HG03108 (cell line): ENCODE measurements around the gene COL6A1.

ENCODE experiments used
- ATAC-seq: cut with Tn5 transposase; IDR thresholded peaks from one replicate; pipeline ENCODE4 v1.9.1; 2021; ENCODE audit warnings: moderate library complexity; ENCODE audit not compliant: unreplicated experiment

The COL6A1 gene

DNA sequence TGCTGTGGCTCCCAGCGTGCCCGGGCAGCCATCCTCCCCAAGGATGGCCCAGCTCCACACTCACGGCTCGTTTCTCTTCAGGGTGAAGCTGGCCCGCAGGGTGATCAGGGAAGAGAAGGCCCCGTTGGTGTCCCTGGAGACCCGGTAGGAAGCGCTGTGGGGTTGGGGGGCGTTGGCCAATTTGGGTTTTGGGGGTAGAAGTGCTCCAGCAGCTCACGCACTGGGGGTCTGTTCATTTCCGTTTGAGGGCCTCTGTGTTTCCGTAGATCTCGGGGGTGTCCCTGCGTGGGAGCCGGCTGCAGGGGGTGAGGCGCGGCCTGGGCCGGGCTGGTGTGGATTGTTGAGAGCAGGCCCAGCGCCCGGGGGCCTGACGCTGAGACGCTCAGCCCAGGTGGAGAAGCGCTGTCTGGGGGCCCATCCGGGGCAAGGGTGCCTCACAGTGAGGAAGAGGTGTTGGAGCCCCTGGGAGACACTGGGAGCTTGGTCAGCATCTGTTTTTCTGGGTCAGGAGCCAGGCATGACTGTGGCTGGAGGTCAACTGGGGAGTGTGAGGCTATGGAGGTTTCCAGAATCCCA lies 12.6 kb downstream of the COL6A1 start:
- no peak for ATAC-seq

DNA sequence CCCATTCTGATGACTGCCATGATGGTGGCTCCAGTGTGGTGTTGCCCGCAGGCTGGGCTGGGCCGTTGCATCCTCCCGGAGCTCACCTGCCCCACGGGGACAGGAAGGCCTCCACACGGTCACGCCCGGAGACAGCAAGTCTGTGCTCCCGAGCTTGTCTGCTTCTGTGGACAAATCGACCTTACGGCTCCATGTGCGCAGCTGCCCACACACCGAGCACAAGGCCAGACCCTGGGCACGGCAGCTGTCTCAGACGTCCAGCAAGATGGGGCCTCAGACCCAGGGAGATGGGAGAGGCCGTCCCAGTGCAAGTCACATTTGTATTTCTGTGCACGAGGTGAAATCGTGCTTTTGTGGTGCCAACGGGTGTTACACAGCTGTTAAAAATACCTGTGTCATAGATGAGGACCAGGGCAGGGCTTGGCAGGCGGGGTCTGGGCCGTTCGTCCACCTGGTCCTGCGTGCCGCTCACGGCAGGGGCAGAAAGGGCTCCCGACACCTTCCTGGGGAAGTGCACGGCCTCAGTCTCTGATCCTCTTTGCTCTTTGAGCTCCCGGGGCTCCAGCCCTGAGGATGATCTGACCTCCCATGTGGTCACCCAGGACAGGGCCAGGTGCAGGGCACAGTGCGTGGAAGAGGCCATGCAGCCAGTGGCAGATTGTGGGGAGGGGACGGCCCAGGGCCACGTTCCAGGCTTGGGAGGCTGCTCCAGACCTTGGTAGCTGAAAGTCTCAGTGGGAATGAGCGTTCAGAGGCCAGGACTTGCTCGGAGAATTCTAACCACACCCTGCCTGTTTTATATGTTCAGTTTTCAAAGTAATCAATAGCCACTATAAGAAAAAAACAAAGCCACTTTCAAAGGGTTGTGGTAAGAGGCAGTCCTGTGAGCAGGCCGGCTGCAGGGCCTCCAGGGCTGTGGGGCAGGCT lies 13.5 kb downstream of the COL6A1 start:
- no peak for ATAC-seq

DNA sequence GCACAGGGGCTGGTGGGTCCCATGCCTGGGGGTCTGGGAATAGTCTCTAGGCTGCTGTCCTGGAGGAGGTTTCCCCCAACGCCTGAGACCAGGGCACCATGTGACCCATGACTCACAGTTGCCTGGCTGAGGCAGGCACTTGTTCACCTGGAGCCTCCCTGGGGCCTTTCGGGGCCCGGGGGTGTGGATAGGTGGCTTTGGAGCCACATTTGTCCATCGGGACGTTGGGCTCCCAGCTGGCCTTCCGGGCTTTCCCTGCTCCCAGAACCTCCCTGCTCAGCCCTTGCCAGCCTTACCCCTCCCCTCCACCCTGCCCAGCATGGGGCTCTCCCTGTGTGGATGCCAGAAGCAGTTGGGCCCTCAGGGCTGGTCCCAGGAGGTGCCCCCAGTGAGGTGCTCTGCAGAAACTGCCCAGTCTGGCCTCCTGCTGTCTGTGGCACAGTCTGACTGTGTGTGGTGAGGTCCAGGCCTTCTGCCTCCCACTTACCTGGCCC lies 14.2 kb downstream of the COL6A1 start:
- ATAC-seq: no peak

DNA sequence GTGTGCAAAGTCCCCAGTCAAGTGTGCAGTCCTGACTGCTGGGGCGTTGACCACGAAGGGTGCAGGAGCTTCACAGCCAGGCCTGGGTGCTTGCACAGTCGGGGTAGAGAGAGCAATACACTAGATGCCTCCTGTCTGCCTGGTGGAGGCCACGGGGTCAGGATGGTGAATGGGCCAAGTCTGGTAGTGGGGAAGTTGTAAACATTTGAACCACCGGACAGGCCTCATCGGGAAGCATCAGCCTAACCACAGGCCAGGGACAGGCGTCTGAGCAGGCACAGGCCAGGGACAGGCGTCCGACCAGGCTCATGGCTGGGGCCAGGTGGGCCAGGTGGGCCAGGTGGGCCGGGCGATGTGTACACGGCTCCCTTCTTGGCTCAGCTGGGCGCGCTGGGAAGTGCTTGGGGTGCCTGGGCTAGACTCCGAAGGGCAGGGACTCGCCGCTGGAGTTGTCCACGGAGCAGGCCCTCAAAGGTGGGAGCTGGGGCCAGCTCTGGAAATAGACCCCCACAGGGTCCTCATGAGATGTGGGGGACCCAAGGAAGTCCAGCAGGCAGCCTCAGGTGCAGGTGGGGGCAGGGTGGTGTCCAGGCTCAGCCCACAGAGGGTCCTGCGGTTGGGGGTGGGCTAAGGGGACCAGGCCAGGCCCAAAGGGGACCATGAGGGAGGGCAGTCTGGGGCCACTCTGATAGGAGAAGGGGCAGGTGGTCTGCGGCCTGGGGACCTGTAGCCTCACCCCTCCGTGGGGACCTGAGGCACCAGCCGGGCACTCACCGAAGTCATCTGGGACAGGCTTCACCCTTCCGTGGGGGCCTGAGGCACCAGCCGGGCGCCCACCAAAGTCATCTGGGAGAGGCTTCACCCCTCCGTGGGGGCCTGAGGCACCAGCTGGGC lies 15.0 kb downstream of the COL6A1 start:
- no peak for ATAC-seq

DNA sequence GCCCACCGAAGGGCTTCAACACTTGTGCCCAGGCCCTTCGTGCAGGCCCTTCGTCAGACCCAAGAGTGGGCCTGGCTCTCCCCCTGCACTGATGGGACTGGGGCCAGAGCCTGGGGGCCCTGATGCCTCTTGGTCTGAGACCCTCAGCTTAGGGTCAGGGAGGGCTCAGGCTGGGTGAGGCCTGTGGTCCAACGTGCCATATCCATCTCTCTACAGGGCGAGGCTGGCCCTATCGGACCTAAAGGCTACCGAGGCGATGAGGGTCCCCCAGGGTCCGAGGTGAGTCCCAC lies 15.6 kb downstream of the COL6A1 start:
- ATAC-seq: no peak

DNA sequence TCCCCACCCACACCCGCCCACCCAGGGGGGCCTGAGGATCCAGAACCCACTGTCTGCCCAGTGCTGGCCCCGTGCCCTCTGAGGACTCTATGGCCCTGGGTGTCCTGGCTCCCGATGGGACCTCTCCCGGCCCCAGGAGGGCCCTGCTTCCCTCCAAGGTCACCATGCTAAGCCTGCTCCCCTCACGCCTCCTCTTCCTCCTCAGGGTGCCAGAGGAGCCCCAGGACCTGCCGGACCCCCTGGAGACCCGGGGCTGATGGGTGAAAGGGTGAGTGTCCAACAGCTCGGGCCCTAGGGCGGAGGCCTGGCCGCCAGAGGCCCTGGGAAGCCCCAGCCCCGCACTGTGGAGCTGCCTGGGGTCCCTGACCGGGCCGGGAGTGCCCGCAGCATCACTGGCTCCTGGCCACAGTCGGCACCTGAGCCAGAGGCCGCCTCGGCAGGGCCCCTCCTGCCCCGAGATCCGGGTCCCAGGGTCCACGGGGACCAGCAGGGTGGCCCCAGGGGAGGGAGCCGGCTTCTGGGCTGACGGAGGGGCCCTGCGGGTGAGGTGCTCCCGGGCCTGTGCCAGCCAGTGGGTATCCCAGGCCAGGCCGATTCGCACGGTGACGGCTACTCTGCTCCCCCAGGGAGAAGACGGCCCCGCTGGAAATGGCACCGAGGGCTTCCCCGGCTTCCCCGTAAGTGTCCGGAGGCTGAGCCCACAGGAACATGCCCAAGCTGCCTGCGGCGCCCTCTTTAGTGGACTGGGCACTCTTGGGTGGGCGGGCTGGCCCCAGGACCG lies 16.1 kb downstream of the COL6A1 start:
- ATAC-seq: no peak

DNA sequence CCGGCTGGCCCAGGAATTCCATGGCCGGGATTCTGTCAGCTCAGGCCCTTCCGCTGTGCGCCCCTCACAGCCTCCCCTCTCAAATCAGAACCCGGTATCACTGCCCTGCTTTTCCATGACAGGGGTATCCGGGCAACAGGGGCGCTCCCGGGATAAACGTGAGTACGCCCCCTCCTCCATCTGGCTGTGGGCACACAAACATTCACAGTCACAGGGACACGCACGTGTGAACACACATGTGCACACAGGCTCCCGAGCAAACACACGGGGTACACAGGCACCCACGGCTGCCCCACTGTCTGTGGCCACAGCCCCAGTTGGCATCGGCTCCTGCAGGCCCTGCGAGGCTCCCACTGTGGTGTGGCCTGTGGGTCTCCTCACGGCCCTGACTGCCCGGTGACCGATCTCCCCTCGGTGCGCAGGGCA lies 16.7 kb downstream of the COL6A1 start:
- no peak for ATAC-seq

DNA sequence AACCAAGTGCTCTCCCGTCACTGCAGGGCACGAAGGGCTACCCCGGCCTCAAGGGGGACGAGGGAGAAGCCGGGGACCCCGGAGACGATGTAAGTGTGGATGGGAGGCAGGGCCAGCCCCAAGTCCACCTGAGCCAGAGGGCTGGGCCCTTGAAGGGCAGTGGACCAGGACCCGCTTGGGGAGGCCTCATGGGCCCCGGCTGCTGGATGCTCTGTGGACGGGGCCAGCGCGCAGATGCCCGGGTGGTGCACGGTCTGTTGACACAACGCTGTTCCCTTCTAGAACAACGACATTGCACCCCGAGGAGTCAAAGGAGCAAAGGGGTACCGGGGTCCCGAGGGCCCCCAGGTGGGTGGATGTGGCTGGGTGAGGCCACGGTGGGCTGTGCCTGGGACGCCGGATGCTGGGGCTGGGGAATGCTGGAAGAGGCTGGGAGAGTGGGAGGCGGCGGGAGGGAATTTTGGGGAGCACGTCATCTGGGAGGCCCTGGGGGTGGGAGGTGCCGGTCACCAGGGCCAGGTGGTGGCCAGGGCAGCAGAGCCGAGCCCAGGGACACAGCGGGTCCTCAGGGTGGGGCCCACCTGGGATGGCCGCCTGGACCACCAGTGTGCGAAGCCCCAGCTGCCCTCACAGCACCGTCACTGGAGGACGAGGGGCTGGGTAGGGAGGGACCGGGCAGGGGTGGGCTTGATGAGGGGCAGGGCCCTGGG lies 17.5 kb downstream of the COL6A1 start:
- ATAC-seq: no peak

DNA sequence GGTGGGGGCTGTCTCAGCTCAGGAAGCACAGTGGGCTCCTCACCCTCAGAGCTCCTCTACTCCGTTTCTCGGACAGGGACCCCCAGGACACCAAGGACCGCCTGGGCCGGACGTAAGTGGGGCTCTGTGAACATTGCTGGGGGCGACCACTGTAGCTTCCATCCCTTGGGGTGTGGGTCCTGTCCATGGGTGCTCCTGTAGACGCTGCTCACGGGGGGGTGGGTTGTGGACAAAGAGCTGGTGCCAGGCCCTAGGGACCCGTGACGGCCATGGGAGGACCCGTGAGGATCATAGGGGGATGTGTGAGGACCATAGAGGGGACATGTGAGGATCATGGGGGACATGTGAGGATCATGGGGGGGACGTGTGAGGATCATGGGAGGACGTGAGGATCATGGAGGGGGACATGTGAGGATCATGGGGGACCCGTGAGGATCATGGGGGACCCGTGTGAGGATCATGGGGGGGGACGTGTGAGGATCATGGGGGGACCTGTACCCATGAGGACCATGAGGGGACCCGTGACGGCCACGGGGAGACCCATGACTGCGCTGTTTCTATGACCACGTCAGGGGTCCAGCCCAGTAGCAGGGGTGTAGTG lies 18.1 kb downstream of the COL6A1 start:
- no peak for ATAC-seq

DNA sequence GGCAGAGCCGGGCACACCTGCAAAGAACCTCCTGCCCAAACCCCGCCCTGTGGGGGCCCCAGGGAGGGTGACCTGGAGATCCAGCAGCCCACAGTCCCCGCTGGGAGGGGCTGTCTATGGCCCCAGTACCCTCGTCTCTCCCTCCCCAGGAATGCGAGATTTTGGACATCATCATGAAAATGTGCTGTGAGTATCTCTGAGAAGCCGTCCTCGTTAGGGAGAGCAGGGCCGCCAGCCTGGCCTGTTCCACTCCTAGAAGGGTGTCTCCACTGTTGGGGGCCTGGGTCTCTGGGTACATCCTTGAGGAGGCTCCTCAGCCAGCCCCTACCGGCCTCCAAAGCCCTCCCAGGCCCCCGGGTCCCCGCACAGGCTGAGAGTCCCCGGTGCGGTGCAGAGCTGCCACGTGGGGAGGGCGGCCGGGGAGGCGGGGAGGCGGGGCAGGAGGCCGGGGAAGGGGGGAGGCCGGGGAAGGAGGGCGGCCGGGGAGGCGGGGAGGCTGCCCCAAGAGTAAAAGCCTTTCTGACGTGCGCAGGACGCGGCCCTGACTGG lies 18.7 kb downstream of the COL6A1 start:
- no peak for ATAC-seq

DNA sequence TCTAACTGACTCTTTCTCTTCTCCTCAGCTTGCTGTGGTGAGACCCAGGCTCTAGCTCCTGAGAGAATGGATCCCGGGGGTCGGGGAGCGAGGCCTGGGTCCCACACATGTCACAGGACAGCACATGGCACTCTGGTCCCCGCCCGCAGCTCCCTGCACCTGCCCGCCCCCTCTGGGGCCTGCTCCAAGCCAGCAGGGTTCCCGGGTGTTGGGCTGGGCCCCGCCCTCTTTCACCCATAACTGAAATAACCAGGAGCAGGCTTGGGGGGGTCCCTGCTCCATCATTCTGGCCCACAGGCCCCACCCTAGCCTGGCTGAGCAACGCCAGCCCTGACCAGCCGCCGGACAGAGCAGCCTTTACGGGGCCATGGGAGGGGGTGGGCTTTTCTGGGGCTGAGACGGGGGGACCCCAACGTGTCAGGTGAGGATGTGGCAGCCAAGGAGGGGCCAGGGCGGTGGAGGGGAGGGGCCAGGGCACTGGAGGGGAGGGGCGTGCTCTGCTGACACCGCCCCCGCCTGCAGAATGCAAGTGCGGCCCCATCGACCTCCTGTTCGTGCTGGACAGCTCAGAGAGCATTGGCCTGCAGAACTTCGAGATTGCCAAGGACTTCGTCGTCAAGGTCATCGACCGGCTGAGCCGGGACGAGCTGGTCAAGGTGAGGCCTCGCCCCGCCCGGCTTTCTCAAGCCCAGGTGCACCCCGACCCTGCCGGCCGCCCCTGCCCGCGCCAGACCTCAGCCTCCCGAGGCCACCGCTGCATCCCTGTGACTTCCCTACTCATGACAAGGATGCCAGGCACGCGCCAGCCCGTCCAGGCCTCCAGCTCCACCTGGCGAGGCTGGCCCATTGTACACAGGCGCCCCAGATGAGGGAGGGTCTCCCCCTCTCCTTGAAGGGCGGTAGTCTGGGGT lies 19.4 kb downstream of the COL6A1 start:
- ATAC-seq: no peak

DNA sequence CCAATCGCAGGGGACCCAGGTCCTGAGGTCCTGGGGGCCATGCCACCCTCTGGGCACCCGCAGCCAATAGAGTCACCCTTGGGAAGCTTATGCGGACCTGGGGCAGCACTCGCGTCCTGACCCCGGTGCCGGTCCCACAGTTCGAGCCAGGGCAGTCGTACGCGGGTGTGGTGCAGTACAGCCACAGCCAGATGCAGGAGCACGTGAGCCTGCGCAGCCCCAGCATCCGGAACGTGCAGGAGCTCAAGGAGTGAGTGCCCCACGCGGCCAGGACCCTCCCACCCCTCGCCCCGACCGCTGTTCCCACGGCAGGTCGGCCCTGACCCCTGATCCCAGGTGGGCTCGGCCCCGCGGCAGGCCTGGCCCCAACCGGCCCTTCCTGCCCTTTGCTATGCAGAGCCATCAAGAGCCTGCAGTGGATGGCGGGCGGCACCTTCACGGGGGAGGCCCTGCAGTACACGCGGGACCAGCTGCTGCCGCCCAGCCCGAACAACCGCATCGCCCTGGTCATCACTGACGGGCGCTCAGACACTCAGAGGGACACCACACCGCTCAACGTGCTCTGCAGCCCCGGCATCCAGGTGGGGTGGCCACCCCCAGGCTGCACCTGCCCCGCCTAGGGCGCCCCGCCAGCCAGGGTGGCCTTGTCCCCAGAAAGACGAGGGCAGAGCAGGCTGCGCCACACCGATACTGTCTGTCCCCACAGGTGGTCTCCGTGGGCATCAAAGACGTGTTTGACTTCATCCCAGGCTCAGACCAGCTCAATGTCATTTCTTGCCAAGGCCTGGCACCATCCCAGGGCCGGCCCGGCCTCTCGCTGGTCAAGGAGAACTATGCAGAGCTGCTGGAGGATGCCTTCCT lies 20.5 kb downstream of the COL6A1 start:
- ATAC-seq: no peak

DNA sequence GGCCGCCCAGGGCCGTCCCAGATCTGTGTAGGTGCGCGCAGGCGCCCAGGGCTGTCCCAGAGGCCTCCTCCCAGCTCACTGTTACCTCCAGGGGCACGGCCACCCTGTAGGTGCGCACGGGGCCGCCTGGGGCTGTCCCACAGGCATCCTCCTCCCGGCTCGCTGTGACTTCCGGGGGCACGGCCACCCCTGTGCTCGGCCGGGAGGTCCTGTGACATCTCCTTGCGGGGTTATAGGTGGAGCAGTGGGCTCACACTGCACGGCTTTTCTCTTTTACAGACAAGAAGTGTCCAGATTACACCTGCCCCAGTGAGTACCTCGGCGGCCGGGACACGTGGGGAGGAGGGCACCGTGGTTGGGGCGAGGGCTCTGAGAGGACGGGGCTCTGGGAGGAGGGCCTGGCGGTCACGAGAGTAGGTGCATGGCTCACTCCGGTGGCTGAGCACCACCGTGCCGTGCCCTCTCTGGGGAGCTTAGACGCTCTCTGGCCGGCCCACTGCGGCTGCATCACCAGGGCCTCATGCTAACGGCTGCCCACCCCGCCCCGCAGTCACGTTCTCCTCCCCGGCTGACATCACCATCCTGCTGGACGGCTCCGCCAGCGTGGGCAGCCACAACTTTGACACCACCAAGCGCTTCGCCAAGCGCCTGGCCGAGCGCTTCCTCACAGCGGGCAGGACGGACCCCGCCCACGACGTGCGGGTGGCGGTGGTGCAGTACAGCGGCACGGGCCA lies 21.4 kb downstream of the COL6A1 start:
- no peak for ATAC-seq

DNA sequence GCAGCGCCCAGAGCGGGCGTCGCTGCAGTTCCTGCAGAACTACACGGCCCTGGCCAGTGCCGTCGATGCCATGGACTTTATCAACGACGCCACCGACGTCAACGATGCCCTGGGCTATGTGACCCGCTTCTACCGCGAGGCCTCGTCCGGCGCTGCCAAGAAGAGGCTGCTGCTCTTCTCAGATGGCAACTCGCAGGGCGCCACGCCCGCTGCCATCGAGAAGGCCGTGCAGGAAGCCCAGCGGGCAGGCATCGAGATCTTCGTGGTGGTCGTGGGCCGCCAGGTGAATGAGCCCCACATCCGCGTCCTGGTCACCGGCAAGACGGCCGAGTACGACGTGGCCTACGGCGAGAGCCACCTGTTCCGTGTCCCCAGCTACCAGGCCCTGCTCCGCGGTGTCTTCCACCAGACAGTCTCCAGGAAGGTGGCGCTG lies 22.0 kb downstream of the COL6A1 start:
- no peak for ATAC-seq

DNA sequence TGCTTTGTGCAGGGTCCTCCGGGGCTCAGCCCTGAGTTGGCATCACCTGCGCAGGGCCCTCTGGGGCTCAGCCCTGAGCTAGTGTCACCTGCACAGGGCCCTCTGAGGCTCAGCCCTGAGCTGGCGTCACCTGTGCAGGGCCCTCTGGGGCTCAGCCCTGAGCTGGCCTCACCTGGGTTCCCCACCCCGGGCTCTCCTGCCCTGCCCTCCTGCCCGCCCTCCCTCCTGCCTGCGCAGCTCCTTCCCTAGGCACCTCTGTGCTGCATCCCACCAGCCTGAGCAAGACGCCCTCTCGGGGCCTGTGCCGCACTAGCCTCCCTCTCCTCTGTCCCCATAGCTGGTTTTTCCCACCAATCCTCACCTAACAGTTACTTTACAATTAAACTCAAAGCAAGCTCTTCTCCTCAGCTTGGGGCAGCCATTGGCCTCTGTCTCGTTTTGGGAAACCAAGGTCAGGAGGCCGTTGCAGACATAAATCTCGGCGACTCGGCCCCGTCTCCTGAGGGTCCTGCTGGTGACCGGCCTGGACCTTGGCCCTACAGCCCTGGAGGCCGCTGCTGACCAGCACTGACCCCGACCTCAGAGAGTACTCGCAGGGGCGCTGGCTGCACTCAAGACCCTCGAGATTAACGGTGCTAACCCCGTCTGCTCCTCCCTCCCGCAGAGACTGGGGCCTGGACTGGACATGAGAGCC lies 22.7 kb downstream of the COL6A1 start:
- ATAC-seq: no peak

DNA sequence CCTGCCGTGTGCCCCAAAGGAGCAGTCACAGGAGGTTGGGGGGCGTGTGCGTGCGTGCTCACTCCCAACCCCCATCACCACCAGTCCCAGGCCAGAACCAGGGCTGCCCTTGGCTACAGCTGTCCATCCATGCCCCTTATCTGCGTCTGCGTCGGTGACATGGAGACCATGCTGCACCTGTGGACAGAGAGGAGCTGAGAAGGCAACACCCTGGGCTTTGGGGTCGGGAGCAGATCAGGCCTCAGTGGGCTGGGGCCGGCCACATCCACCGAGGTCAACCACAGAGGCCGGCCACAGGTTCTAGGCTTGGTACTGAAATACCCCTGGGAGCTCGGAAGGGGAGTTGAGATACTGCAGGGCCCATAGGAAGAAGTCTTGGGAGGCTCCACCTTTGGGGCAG lies 23.5 kb downstream of the COL6A1 start:
- ATAC-seq: no peak
